Ovary (tissue), 3 donors: ENCODE measurements around the gene TRPV3.

Experiments used
- POLR2A ChIP-seq: fragments of 450-650 bp; IDR thresholded peaks from one replicate; pipeline ENCODE4 v1.6.1; 2017; ENCODE audit warnings: antibody characterized with exemption, mild to moderate bottlenecking, moderate library complexity
- TF ChIP-seq, protein P1 (sequence below), 3 donors: fragments of 450-650 bp in 2 of 3; fragments of 200-600 bp in 1 of 3; IDR thresholded peaks; one replicate each; pipeline versions ENCODE4 v1.5.1 to v1.8.0; 2016 to 2022; ENCODE audit warnings: antibody characterized with exemption in 3 of 3, mild to moderate bottlenecking in 1 of 3
- donor health status: DM: no; HTN: no; CAD: no.

DNA sequence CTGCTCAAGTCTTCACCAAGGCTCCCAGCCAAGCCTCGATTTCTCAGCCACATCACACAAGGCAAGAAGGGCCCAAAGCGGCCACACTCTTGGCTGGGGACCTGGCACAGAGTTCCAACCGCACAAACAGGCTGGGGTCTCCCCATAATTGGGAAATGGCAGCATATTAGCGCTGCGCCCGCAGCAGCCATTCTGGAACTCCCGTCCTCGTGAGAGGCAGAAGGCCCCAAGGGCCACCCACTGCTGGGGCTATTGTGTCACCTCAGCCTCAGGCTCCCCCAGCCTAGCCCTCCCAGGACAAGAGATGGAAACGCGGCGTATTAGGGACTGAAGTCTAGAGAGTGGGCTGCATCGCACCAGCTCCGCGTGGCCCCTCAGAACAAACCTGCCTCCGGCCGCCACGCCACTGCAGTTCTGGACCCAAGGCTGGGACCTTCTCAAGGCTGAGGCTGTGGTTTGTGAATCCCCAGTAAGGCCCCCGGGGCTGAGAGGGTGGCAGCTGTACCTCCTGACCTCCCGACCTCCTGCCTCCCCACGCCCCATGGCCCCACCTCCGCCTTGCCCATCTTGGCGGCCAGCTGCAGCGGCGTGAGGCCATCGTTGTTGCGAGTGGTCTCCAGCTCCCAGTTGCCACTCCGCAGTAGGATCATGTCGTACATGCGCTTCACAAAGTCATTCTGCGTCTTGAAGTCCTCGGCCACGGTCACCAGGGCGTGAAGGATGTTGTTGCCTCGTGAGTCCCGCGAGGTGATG lies 25.3 kb downstream of the TRPV3 start:
- no peak for TF ChIP-seq POLR2A
- TF ChIP-seq, protein P1, sequence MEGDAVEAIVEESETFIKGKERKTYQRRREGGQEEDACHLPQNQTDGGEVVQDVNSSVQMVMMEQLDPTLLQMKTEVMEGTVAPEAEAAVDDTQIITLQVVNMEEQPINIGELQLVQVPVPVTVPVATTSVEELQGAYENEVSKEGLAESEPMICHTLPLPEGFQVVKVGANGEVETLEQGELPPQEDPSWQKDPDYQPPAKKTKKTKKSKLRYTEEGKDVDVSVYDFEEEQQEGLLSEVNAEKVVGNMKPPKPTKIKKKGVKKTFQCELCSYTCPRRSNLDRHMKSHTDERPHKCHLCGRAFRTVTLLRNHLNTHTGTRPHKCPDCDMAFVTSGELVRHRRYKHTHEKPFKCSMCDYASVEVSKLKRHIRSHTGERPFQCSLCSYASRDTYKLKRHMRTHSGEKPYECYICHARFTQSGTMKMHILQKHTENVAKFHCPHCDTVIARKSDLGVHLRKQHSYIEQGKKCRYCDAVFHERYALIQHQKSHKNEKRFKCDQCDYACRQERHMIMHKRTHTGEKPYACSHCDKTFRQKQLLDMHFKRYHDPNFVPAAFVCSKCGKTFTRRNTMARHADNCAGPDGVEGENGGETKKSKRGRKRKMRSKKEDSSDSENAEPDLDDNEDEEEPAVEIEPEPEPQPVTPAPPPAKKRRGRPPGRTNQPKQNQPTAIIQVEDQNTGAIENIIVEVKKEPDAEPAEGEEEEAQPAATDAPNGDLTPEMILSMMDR (IDR thresholded peaks at IDR 0.05): no peak
